Activated CD4-positive, CD25-positive, alpha-beta regulatory T cell (primary cell): Measurements from ENCODE around the gene RAC3.

ENCODE experiments used
- DNase-seq, 4 experiments: peaks; one replicate each; lab custom pipeline; 2025; lab: John Stamatoyannopoulos, UW

RAC3 gene

GRCh38 chr17:81999587-81999975 lies 31.9 kb upstream of the RAC3 start:
- DNase-seq: no peak

- DNase-seq: no peak
Measured at GRCh38 chr17:81999976-82000802, 31.3 kb upstream of the RAC3 start.

GRCh38 chr17:82000803-82001570 lies 30.5 kb upstream of the RAC3 start:
- DNase-seq: no peak

- DNase-seq: no peak
Measured at GRCh38 chr17:82001571-82002056, 29.9 kb upstream of the RAC3 start.

- DNase-seq: no peak
Measured at GRCh38 chr17:82003411-82004381, 27.8 kb upstream of the RAC3 start.

- no peak for DNase-seq
Measured at GRCh38 chr17:82004517-82005455, 26.7 kb upstream of the RAC3 start.

- DNase-seq: no peak
Measured at GRCh38 chr17:82005701-82006348, 25.7 kb upstream of the RAC3 start.

- DNase-seq: no peak
Measured at GRCh38 chr17:82006468-82007227, 24.8 kb upstream of the RAC3 start.

- DNase-seq: no peak
Measured at GRCh38 chr17:82007228-82007494, 24.3 kb upstream of the RAC3 start.

- DNase-seq: no peak
Measured at GRCh38 chr17:82007495-82008257, 23.8 kb upstream of the RAC3 start.

- no peak for DNase-seq
Measured at GRCh38 chr17:82008258-82008940, 23.1 kb upstream of the RAC3 start.

GRCh38 chr17:82008941-82009405 lies 22.5 kb upstream of the RAC3 start:
- DNase-seq: no peak

GRCh38 chr17:82009413-82009812 lies 22.1 kb upstream of the RAC3 start:
- DNase-seq: no peak

GRCh38 chr17:82010575-82011525 lies 20.6 kb upstream of the RAC3 start:
- DNase-seq: no peak

GRCh38 chr17:82011617-82012187 lies 19.8 kb upstream of the RAC3 start:
- DNase-seq: no peak

GRCh38 chr17:82012261-82012639 lies 19.2 kb upstream of the RAC3 start:
- no peak for DNase-seq
